Ureter (tissue), 1 donor: ENCODE results near the gene SMARCA1. TPM values are rescaled to one million over a fixed set of nuclear protein-coding genes. Genes with fewer than 3 reads are reported as not detected.
"Not testable (repeated sequence)": the region's sequence is repeated elsewhere in the genome, so short reads cannot be mapped to it uniquely, and the experiment has no call there.

Experiments
- DNase-seq: peaks from one replicate; pipeline ENCODE4 v3.0.0-alpha.2; 2020; ENCODE audit warnings: low spot score
- total RNA-seq: library from RNA; stranded (reverse); gene quantifications from one replicate; pipeline ENCODE4 v1.2.4, GENCODE V29; 2023
- donor health status: DM: yes; HTN: yes; CAD: no.

Gene SMARCA1
- 37.5 TPM for total RNA-seq

- peak; percentile 53 for DNase-seq
These were observed at the start of gene SMARCA1 for GRCh38 chrX:129523079-129523911. Gene SMARCA1 (minus strand): TSS chrX:129523490. CDS start chrX:129523370, 120 bp downstream.

- DNase-seq: no peak
These were observed 49.1 kb upstream of the SMARCA1 start for GRCh38 chrX:129572422-129572821.

- DNase-seq: no peak
These were observed 45.1 kb upstream of the SMARCA1 start for GRCh38 chrX:129568349-129568748.

GRCh38 chrX:129566073-129566472 is 42.8 kb upstream of the SMARCA1 start:
- DNase-seq: no peak

GRCh38 chrX:129565046-129565650 is 41.9 kb upstream of the SMARCA1 start:
- DNase-seq: no peak

GRCh38 chrX:129564345-129564744 is 41.1 kb upstream of the SMARCA1 start:
- DNase-seq: not testable (repeated sequence)

- no peak for DNase-seq
These were observed 38.2 kb upstream of the SMARCA1 start for GRCh38 chrX:129561453-129561852.

- no peak for DNase-seq
These were observed 36.5 kb upstream of the SMARCA1 start for GRCh38 chrX:129559783-129560182.

- no peak for DNase-seq
These were observed 34.7 kb upstream of the SMARCA1 start for GRCh38 chrX:129557844-129558480.

- DNase-seq: no peak
These were observed 33.6 kb upstream of the SMARCA1 start for GRCh38 chrX:129556806-129557315.

- not testable (repeated sequence) for DNase-seq
These were observed 31.5 kb upstream of the SMARCA1 start for GRCh38 chrX:129554816-129555215.

GRCh38 chrX:129553619-129554288 is 30.5 kb upstream of the SMARCA1 start:
- no peak for DNase-seq

- no peak for DNase-seq
These were observed 25.8 kb upstream of the SMARCA1 start for GRCh38 chrX:129549124-129549523.

GRCh38 chrX:129545408-129545807 is 22.1 kb upstream of the SMARCA1 start:
- DNase-seq: no peak

GRCh38 chrX:129544780-129545179 is 21.5 kb upstream of the SMARCA1 start:
- no peak for DNase-seq

GRCh38 chrX:129540722-129541184 is 17.5 kb upstream of the SMARCA1 start:
- DNase-seq: no peak

- DNase-seq: peak; percentile 66
These were observed 16.9 kb upstream of the SMARCA1 start, which contains the start of gene OCRL for GRCh38 chrX:129540068-129540653. Gene OCRL (plus strand): TSS chrX:129540259. CDS start chrX:129540440, 181 bp downstream.

GRCh38 chrX:129534816-129535578 is 11.7 kb upstream of the SMARCA1 start:
- no peak for DNase-seq

- DNase-seq: no peak
These were observed 7.8 kb upstream of the SMARCA1 start for GRCh38 chrX:129531132-129531531.

GRCh38 chrX:129530410-129530809 is 7.1 kb upstream of the SMARCA1 start:
- no peak for DNase-seq
